Type B pancreatic cell (in vitro differentiated cells): ENCODE results near the gene RETN. TPM values are rescaled to one million over a fixed set of nuclear protein-coding genes. Genes with fewer than 3 reads are reported as not detected.

Experiments used
- DNase-seq: peaks from one replicate; pipeline ENCODE4 v3.0.0; 2021; ENCODE audit warnings: mixed read lengths; ENCODE audit not compliant: unreplicated experiment; ENCODE audit errors: extremely low spot score
- H3K27ac Mint-ChIP-seq: 2 replicates; pipeline ENCODE4 v1.8.0; 2021; ENCODE audit warnings: mild to moderate bottlenecking, mixed read lengths
- H3K27me3 Mint-ChIP-seq: 2 replicates; pipeline ENCODE4 v1.8.0; 2021; ENCODE audit warnings: mixed read lengths
- H3K36me3 Mint-ChIP-seq: 2 replicates; pipeline ENCODE4 v1.8.0; 2021; ENCODE audit warnings: mixed read lengths
- H3K4me1 Mint-ChIP-seq: one replicate; pipeline ENCODE4 v1.8.0; 2021; ENCODE audit warnings: mixed read lengths; ENCODE audit not compliant: unreplicated experiment
- H3K4me3 Mint-ChIP-seq: 2 replicates; pipeline ENCODE4 v1.8.0; 2021; ENCODE audit warnings: mild to moderate bottlenecking, mixed read lengths
- H3K9me3 Mint-ChIP-seq: 2 replicates; pipeline ENCODE4 v1.8.0; 2021; ENCODE audit warnings: mixed read lengths
- total RNA-seq: library from RNA; stranded (reverse); gene quantifications from 2 replicates; pipeline ENCODE4 v1.2.1, GENCODE V29; 2021; ENCODE audit warnings: low replicate concordance
- TF ChIP-seq, protein P1 (sequence below): fragments of 200-600 bp; sonication (generic); conservative IDR thresholded peaks from 2 replicates; pipeline ENCODE4 v1.5.0; 2021; ENCODE audit warnings: antibody characterized with exemption, mild to moderate bottlenecking

Gene RETN
- total RNA-seq, 1 donor from 2014 or later = not detected

DNA sequence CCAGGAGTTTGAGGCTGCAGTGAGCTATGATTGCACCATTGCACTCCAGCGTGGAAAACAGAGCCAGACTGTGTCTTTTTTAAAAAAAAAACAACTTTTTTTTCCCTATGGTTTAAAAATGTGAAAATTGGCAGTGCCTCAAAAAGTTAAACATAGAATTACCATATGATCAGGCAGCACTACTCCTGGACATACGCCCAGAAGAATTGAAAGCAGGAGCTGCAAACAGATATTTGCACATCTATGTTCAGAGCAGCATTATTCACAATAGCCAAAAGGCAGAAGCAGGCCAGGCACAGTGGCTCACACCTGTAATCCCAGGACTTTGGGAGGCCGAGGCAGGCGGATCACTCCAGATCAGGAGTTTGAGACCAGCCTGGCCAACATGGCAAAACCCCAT is 3.8 kb upstream of the RETN start:
- Mint-ChIP-seq H3K4me3 (no peak overlapping the region), H3K36me3 (no peaks in the 10 kb centered on the region), H3K4me1 (no peaks in the 10 kb centered on the region), H3K9me3 (no peaks in the 10 kb centered on the region), H3K27ac (no peak overlapping the region), H3K27me3 (peaks cover 20% of the 10 kb centered on the region)
- DNase-seq = no peak
- TF ChIP-seq, protein P1, sequence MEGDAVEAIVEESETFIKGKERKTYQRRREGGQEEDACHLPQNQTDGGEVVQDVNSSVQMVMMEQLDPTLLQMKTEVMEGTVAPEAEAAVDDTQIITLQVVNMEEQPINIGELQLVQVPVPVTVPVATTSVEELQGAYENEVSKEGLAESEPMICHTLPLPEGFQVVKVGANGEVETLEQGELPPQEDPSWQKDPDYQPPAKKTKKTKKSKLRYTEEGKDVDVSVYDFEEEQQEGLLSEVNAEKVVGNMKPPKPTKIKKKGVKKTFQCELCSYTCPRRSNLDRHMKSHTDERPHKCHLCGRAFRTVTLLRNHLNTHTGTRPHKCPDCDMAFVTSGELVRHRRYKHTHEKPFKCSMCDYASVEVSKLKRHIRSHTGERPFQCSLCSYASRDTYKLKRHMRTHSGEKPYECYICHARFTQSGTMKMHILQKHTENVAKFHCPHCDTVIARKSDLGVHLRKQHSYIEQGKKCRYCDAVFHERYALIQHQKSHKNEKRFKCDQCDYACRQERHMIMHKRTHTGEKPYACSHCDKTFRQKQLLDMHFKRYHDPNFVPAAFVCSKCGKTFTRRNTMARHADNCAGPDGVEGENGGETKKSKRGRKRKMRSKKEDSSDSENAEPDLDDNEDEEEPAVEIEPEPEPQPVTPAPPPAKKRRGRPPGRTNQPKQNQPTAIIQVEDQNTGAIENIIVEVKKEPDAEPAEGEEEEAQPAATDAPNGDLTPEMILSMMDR = no peak

DNA sequence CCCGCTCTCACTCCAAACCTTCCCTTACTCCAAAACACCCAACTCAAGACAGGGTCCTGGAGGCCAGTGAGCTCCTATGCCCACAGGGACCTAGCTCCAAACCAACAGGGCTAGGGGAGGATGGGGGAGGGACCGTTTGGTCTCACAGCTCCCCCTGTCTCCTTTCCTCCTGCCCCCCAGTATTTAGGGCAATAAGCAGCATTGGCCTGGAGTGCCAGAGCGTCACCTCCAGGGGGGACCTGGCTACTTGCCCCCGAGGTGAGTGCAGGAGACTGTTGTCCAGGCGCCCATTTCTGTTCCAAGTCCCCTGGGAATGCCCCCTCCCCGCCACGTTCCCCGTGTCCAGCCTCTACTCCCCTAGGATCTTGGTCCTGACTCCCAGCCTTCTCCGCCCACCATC is 792 bp downstream of the RETN start:
- H3K4me3 Mint-ChIP-seq = no peak overlapping the region
- DNase-seq = no peak
- no peaks in the 10 kb centered on the region for H3K4me1 Mint-ChIP-seq
- peaks cover 58% of the 10 kb centered on the region for H3K27me3 Mint-ChIP-seq
- no peaks in the 10 kb centered on the region for H3K36me3 Mint-ChIP-seq
- H3K9me3 Mint-ChIP-seq = peaks cover 7% of the 10 kb centered on the region
- H3K27ac Mint-ChIP-seq = no peak overlapping the region
- TF ChIP-seq, protein P1 = no peak

DNA sequence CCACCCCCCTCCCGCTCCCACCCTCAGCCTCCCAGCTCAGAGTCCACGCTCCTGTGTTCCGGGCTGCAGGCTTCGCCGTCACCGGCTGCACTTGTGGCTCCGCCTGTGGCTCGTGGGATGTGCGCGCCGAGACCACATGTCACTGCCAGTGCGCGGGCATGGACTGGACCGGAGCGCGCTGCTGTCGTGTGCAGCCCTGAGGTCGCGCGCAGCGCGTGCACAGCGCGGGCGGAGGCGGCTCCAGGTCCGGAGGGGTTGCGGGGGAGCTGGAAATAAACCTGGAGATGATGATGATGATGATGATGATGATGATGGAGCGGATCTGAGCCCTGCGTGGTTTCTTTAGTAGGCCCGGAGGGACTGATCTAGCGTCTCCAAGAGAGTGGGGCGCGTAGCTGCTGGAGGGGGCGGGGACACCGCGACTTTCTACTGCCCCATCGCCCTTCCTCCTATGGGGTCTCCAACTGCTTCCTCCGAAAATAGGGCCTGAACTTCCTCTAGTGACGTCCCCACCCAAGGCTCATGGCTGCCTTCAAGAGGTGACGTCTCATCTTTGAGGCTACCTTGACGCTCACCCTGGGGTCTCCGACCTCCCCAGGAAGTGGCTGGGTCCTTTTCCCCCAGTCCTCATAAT is 1.4 kb downstream of the RETN start:
- Mint-ChIP-seq H3K36me3 (no peaks in the 10 kb centered on the region), H3K27me3 (peaks cover 58% of the 10 kb centered on the region), H3K4me3 (peak overlapping the region; percentile 72), H3K9me3 (peaks cover 7% of the 10 kb centered on the region), H3K4me1 (no peaks in the 10 kb centered on the region), H3K27ac (no peak overlapping the region)
- DNase-seq = no peak
- TF ChIP-seq, protein P1 = no peak

DNA sequence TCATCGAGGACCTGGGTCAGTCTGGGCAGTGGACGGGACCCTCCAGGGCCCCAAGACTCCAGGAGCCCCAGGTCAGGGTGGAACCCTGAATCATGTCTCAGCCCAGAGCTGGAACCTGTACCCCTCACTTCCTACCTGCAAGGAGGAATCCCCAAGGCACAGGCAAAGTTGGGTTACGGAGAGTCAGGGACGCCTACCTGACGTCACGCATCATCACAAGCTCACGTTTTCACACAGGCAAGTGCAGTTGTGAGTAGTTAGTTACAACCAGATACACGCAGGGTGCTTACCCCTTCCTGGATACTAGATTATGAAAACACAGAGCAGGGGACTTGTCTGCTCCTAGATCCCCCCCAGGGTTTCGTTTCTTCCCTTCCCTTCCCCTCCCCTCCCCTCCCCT is 1.9 kb downstream of the RETN start:
- Mint-ChIP-seq H3K9me3 (peaks cover 7% of the 10 kb centered on the region), H3K36me3 (no peaks in the 10 kb centered on the region), H3K4me1 (no peaks in the 10 kb centered on the region), H3K27me3 (peaks cover 60% of the 10 kb centered on the region), H3K4me3 (peak overlapping the region; percentile 72), H3K27ac (no peak overlapping the region)
- TF ChIP-seq, protein P1 = no peak
- DNase-seq = no peak

DNA sequence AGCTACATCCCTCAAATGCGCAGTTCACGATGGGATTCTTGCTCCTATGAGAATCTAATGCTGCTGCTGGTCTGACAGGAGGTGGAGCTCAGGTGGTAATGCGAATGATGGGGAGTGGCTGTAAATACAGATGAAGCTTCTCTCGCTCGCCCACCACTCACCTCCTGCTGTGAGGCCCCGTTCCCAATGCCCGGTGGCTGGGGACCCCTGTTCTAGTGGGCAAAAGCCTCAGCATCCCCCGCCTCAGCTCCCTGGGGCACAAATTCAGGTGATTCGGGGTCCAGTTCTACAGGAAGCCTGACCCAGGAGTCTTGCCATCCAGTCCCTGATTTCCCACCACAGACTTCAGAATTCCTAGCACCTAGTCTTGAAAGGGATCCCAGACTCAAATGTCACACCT is 3.7 kb downstream of the RETN start:
- Mint-ChIP-seq H3K36me3 (no peaks in the 10 kb centered on the region), H3K27me3 (peaks cover 68% of the 10 kb centered on the region), H3K27ac (no peak overlapping the region), H3K4me3 (no peak overlapping the region), H3K4me1 (no peaks in the 10 kb centered on the region), H3K9me3 (peaks cover 7% of the 10 kb centered on the region)
- no peak for DNase-seq
- TF ChIP-seq, protein P1 = no peak
